Hematopoietic multipotent progenitor cell treated with erythropoietin and hydrocortisone succinate and interleukin-3 and kit ligand, for 4 days (in vitro differentiated cells): ENCODE data around the gene PREX1.

Experiments
- DNase-seq: peaks from one replicate; pipeline ENCODE4 v3.0.0-alpha.2; 2015

The PREX1 gene

GRCh38 chr20:48674461-48674860 lies 153.3 kb downstream of the PREX1 start:
- DNase-seq, result no peak

GRCh38 chr20:48673507-48673906 lies 154.3 kb downstream of the PREX1 start:
- DNase-seq, result peak; percentile 77

DNA sequence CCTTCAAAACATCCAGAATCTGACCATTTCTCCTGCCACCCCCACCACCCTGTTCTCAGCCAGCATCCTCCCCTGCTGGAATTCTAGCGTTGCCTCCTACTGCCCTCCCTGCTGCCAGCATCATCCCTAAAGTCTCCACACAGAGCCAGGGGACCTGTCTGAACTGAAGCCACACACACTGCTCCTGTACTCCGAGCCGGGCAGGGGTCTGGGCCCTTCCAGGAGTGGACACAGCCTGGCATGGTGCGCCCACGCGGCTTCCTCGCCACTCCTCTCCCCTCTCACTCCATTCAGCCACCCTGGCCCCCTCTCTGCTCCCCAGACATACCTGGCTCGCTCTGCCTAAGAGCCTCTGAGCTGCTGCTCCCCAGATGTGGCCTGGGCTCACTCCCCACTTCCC lies 155.5 kb downstream of the PREX1 start:
- DNase-seq, result no peak

DNA sequence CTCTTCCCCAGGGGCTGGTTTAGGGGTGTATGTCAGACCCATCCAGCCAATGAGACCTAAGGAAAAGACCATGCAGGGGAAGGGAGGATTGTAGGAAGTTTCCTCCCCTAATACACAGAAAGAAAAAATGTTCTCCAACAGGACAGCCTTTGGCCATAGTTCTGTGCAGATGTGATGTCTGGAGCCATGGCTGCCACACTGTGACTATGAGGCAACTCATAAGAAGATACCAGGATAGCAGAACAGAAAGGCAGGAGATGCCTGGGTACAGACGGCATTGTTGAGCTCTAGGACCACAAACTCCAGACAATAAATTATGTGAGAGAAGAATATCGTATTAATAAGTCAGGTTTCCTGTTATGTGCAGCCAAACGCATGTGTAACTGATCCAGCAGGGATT lies 156.7 kb downstream of the PREX1 start:
- no peak for DNase-seq

DNA sequence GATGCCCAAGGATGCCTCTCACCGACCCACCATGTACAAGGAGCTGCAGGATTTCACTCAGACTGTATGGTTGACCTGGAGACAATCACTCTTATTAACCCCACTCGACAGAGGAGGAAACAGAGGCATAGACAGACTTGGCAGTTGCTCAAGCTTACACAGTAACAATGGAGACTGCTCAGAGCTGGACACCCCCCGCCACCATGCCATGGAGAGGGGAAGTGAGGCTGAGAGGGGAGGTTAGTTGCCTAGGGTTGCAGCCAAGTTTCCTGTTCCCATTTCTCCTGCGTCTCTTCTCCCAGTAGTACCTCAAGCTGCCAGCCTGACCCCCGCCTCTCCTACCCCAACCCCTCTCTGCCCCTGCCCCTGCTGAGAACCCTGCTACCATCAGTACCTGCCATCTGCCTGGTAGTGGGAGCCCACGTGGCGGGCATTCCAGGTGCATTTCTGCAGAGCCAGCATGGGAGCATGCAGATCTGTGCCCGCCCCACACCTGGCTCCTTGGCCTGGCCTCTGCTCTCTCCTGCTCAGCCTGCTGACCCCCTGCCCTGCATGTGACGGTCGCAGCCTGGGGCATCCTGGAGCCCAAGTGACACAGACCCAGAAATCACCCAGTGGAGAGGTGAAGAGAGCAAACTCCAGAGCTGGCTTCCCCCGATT lies 157.7 kb downstream of the PREX1 start:
- peak; percentile 34 for DNase-seq

DNA sequence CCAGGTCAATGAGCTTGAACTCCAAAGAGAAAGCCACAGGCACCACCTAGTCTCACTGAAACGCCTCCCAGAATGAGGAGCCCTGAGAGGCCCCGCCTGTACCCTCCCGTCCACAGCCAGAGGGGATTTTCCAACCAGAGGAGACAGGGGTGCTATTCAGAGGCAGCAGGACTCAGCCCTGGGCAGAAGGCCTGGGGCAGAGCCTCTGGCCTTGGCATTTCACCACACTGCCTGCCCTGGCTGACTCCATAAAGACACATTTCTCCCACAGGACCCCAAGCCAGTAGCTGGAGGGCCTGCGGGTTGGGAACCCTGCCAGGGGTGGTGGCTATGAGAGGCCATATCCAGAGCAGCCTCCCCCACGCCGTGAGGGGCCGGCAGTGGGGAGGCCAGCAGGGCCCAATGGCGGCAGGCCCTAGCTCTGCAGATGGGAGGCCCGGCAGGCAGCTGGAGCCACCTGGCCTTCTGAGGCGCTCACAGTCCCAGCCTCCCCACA lies 159.3 kb downstream of the PREX1 start:
- DNase-seq, result no peak

DNA sequence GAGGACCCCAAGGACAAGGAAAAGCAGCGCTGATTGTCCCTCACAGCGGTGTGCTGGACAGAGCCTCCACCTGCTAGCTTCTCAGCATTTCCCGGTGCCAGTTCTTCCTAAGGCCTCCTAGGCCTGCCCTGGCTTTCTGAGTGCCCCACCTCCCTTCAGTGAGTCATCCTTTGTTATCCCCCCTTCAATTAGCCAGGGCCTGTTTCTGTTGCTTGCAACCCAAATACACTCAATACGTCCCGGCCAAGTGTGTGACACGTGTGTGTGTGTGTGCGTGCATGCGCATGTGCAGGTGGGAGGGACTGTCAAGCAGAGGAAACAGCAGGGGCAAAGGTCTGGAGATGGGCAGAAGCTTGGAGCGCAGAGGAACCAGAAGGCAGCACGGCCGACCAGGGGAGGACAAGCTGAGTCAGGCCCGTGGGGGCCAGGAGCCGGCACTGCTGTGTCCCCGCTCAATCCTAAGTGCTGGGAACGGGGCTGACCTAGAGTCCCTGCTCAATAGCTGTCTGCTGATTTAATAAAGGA lies 159.8 kb downstream of the PREX1 start:
- no peak for DNase-seq

DNA sequence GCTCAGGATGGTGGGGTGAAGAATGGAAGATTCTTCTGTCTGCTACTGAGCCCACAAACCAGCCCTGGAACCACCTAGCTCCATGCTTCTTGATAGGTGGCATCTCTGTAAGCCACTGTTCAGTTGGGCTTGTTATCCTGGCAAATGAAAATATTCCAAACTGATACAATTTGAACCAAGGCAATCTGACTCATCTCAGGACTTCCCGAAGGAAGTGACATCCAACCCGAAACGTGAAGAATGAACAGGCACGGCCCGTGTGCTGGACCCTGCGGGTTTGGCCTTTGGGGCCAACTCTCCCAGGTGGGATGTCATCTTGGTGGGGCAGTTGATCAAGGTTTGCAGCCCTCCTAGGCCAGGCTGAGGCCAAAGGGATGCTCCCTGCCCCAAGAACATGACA lies 160.3 kb downstream of the PREX1 start:
- no peak for DNase-seq

GRCh38 chr20:48665785-48666184 lies 162.0 kb downstream of the PREX1 start:
- no peak for DNase-seq

GRCh38 chr20:48662711-48663110 lies 165.1 kb downstream of the PREX1 start:
- DNase-seq, result no peak

GRCh38 chr20:48661575-48662455 lies 166.0 kb downstream of the PREX1 start:
- DNase-seq, result no peak

DNA sequence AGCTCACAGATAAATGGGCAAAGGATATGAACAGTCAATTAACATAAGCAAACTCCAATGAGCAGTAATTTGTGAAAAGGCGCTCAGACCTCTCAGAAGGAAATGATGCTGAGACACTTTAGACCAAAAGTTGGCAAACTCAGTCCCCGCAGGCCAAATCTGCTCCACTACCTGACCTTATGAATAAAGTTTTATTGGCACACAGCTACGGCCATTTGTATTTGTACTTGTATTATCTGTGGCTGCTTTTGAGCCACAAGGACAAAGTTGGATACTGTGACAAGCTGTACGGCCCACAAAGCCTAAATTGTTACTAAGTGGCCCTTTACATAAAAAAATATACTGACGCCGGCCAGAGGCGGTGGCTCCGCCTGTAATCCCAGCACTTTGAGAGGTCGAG lies 167.0 kb downstream of the PREX1 start:
- DNase-seq, result no peak

GRCh38 chr20:48659858-48660257 lies 167.9 kb downstream of the PREX1 start:
- no peak for DNase-seq

- DNase-seq, result no peak
These were observed 169.3 kb downstream of the PREX1 start for GRCh38 chr20:48658505-48658904.

GRCh38 chr20:48658198-48658476 lies 169.7 kb downstream of the PREX1 start:
- DNase-seq, result no peak

DNA sequence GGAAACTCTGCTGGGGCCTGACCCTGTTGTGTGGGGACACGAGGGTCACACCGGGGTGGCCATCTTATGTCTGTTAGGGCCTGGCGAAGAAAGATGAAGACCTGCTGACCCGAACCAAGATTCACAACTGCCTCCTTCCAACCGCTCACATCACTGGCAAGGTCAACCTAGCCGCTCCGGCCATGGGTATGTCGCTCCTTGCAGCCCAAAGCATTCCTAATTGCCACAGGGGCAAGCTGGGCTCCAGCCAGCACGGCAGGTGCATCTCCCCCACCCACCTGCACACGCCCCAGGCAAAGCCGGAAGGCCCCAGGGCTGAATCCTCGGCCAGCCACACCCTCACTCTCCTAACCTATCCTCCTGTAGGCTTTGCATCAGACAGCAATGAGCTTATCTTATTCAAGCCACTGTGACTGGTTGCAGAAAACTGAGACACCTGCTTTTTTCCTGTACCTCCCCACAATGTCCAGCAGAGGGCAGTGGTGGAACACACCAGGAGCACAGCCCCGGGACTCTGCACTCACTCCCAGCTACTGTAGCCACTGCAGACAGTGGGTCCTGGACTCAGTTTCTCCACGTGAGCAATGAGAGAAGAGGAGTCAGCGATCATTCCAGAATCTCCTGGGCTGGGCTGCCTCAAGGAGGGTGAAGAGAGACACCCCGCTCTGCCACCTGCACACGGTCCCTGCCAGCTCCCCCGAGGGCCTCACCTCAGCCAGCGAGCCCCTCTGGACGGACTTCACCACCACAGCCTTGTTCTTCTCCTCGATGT lies 170.2 kb downstream of the PREX1 start:
- peak; percentile 91 for DNase-seq

DNA sequence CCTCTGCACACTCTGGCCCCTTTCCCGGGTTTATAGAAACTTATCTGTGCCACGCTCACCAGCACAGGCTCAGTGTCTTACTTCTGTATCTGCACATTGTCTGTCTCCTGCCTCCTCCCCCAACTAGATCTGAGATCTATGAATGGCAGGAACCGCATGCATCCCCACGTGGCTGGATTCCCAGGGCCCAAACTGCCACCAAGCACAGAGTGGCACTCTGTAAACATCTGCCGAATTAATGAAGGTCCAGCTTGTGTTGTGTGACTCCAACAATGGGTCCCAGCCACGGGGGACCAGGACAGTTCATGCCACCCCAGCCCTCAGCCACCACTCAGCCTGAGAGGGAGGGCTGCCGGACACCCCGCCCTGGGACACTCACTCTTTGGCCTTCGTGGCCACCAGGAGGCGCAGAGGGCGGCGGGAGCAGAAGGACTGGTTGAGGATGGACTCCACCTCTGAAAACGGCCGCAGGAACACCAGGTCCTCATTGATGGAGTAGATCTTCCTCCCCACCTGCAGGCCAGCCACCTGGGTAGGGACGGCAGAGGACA lies 171.1 kb downstream of the PREX1 start:
- peak; percentile 18 for DNase-seq

DNA sequence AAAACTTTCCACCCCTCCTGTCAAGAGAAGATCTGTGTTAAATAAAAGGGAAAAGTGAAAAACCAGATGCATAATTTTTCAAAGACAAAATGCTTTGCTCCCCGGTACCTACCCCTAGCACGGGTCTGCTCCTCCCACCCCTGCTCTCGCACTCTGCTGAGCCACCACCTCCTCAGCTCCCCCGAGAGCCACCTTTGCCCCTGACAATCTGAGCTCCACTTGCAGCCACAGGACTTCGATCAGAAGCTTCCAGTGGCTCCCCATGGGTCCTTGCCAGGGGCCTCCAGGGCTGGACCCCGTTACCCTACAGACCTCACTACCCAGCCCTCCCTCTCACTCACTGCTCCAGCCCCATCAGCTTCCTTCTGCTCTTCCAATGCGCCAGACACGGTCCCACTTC lies 171.7 kb downstream of the PREX1 start:
- DNase-seq, result no peak

- no peak for DNase-seq
These were observed 174.1 kb downstream of the PREX1 start for GRCh38 chr20:48653706-48654051.

GRCh38 chr20:48652961-48653705 lies 174.7 kb downstream of the PREX1 start:
- DNase-seq, result no peak

GRCh38 chr20:48651960-48652359 lies 175.8 kb downstream of the PREX1 start:
- no peak for DNase-seq

GRCh38 chr20:48651271-48651670 lies 176.5 kb downstream of the PREX1 start:
- DNase-seq, result no peak

- no peak for DNase-seq
These were observed 177.9 kb downstream of the PREX1 start for GRCh38 chr20:48649868-48650267.
